Tibial nerve (tissue), 4 donors: ENCODE results near the gene MYOM3. TPM values are rescaled to one million over a fixed set of nuclear protein-coding genes. Genes with fewer than 3 reads are reported as not detected.

ENCODE experiments used
- DNase-seq, 2 donors: peaks; one replicate each; pipeline ENCODE4 v3.0.0-alpha.2; 2019; ENCODE audit warnings: low spot score in 2 of 2
- H3K27ac ChIP-seq, 4 donors: fragments of 200-600 bp; sonication (generic) in 3 of 4; one replicate each; pipeline ENCODE4 v1.5.1; 2017 to 2019; ENCODE audit warnings: mild to moderate bottlenecking in 1 of 4
- H3K27me3 ChIP-seq, 2 donors: fragments of 200-600 bp; sonication (generic) in 1 of 2; one replicate each; pipeline versions ENCODE4 v1.5.1 to v1.6.0; 2017 to 2019
- H3K36me3 ChIP-seq, 3 donors: fragments of 200-600 bp; sonication (generic); one replicate each; pipeline ENCODE4 v1.5.1; 2018 to 2019
- H3K4me1 ChIP-seq, 4 donors: fragments of 200-600 bp; sonication (generic) in 3 of 4; one replicate each; pipeline ENCODE4 v1.5.1; 2017 to 2019
- H3K4me3 ChIP-seq, 4 donors: fragments of 200-600 bp; sonication (generic) in 3 of 4; one replicate each; pipeline ENCODE4 v1.5.1; 2017 to 2019; ENCODE audit warnings: mild to moderate bottlenecking in 1 of 4, moderate library complexity in 1 of 4
- H3K9me3 ChIP-seq, 4 donors: fragments of 200-600 bp; sonication (generic) in 3 of 4; one replicate each; pipeline ENCODE4 v1.5.1; 2017 to 2019
- EP300 ChIP-seq, 2 donors: sonication (generic); formaldehyde crosslinking; IDR thresholded peaks; one replicate each; pipeline ENCODE4 v1.6.1; 2017; ENCODE audit warnings: antibody characterized with exemption in 2 of 2, mild to moderate bottlenecking in 1 of 2
- POLR2A ChIP-seq, 2 donors: fragments of 450-650 bp; IDR thresholded peaks; one replicate each; pipeline ENCODE4 v1.6.1; 2017; ENCODE audit warnings: antibody characterized with exemption in 2 of 2, mild to moderate bottlenecking in 2 of 2, moderate library complexity in 2 of 2
- WGBS, 2 donors: methylation state at CpG; one replicate each; pipeline ENCODE4 v1.1.5; 2018; 5-methylcytosine and 5-hydroxymethylcytosine counted together
- total RNA-seq, 4 donors: library from RNA; depleted of rRNA; stranded (reverse); fragments of >200 nt; gene quantifications; one replicate each; pipeline ENCODE4 v1.1.0, GENCODE V29; 2016
- TF ChIP-seq, protein P1 (sequence below), 5 experiments: fragments of 200-600 bp in 3 of 5; fragments of 450-650 bp in 2 of 5; sonication (generic) in 3 of 5; IDR thresholded peaks; one replicate each; pipeline ENCODE4 v1.5.1; 2016 to 2019; ENCODE audit warnings: antibody characterized with exemption in 5 of 5, mild to moderate bottlenecking in 3 of 5, moderate library complexity in 2 of 5

MYOM3 gene
- total RNA-seq, 4 donors from 2014 or later: 0.20 to 0.60 (median 0.22) TPM; not detected in 1

DNA sequence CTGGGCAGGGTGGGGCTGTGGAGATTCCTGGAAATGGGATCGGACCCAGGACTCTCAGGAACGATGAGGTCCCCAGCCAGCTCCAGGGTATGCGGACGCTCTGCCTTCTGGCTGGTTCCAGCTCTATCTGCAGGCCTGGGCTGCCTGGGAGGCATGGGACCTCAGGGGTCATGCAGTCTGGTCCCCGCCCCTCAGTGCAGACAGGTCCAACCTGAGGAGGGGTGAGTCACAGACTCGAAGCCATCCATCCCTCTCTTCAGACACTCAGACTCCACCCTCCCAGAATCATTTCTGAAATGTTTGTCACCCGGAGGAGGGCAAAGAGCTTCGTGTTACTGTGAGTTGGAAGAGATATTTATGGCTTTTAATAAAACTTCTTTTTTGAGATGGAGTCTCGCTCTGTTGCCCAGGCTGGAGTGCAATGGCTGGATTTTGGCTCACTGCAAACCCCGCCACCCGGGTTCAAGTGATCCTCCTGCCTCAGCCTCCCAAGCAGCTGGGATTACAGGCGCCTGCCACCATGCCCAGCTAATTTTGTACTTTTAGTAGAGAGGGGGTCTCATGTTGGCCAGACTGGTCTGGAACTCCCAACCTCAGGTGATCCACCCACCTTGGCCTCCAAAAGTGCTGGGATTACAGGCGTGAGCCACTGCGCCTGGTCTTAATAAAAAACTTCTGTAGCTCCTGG, 5.9 kb upstream of the MYOM3 start:
- no peaks in the 10 kb centered on the region for H3K36me3 ChIP-seq
- peaks cover 0 to 17% (median 3%) of the 10 kb centered on the region in 4 donors for H3K4me1 ChIP-seq
- DNase-seq: no peak
- no peaks in the 10 kb centered on the region for H3K9me3 ChIP-seq
- no peak overlapping the region for H3K27ac ChIP-seq
- H3K4me3 ChIP-seq: no peak overlapping the region
- WGBS, 2 donors: 76 to 79% methylated on average over 14 of the region's 14 CpGs
- TF ChIP-seq, protein P1, sequence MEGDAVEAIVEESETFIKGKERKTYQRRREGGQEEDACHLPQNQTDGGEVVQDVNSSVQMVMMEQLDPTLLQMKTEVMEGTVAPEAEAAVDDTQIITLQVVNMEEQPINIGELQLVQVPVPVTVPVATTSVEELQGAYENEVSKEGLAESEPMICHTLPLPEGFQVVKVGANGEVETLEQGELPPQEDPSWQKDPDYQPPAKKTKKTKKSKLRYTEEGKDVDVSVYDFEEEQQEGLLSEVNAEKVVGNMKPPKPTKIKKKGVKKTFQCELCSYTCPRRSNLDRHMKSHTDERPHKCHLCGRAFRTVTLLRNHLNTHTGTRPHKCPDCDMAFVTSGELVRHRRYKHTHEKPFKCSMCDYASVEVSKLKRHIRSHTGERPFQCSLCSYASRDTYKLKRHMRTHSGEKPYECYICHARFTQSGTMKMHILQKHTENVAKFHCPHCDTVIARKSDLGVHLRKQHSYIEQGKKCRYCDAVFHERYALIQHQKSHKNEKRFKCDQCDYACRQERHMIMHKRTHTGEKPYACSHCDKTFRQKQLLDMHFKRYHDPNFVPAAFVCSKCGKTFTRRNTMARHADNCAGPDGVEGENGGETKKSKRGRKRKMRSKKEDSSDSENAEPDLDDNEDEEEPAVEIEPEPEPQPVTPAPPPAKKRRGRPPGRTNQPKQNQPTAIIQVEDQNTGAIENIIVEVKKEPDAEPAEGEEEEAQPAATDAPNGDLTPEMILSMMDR (IDR thresholded peaks at IDR 0.05): no peak
- peaks cover 0 to 31% of the 10 kb centered on the region in 2 donors for H3K27me3 ChIP-seq

DNA sequence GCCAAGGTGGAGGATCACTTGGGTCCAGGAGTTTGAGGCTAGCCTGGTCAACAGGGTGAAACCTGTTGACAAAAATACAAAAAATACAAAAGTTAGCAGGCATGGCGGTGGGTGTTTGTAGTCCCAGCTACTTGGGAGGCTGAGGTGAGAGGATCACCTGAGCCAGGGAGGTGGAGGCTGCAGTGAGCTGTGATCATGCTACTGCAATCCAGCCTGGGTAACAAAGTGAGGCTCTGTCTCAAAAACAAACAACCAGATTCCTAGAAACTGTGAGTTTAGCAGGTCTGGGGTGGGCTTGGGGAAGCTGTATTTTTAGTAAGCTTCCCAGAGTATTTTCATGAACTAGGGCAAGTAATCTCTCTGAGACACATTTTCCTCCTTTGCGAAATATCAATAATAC, 5.2 kb upstream of the MYOM3 start:
- Histone ChIP-seq H3K4me1 (peaks cover 0 to 24% (median 5%) of the 10 kb centered on the region in 4 donors), H3K27ac (no peak overlapping the region), H3K36me3 (no peaks in the 10 kb centered on the region), H3K27me3 (peaks cover 0 to 39% of the 10 kb centered on the region in 2 donors), H3K9me3 (no peaks in the 10 kb centered on the region), H3K4me3 (no peak overlapping the region)
- TF ChIP-seq, protein P1 (IDR thresholded peaks at IDR 0.05): no peak
- no peak for TF ChIP-seq POLR2A (IDR thresholded peaks at IDR 0.05)
- no peak for TF ChIP-seq EP300 (IDR thresholded peaks at IDR 0.05)
- 90 to 94% methylated on average over 2 of the region's 2 CpGs for WGBS, 2 donors
- DNase-seq: no peak

DNA sequence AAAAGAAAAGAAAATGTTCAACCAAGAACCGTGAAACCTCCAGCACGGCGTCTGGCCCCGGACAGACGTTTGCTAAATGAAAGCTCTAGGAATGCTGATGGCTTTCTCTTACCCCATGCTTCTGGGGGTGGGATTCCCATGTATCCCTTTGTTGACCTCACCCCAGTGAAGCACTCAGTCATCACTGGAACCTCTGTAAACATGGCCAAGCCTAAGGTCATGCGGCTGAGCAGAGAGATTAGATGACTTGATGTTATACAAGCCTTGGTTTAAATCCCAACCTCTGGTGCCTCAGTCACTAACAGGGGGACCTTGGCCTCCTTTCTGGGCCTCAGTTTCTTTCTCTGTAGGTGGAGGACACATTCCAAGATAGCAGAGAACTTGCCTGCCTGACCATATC, 2.8 kb upstream of the MYOM3 start:
- TF ChIP-seq EP300 (IDR thresholded peaks at IDR 0.05): no peak
- TF ChIP-seq, protein P1 (IDR thresholded peaks at IDR 0.05): no peak
- TF ChIP-seq POLR2A (IDR thresholded peaks at IDR 0.05): no peak
- no peak for DNase-seq
- Histone ChIP-seq H3K27me3 (peaks cover 0 to 40% of the 10 kb centered on the region in 2 donors), H3K9me3 (no peaks in the 10 kb centered on the region), H3K4me1 (peaks cover 0 to 17% (median 2%) of the 10 kb centered on the region in 4 donors), H3K4me3 (no peak overlapping the region), H3K27ac (no peak overlapping the region), H3K36me3 (no peaks in the 10 kb centered on the region)
- 78 to 85% methylated on average over 6 of the region's 6 CpGs for WGBS, 2 donors

DNA sequence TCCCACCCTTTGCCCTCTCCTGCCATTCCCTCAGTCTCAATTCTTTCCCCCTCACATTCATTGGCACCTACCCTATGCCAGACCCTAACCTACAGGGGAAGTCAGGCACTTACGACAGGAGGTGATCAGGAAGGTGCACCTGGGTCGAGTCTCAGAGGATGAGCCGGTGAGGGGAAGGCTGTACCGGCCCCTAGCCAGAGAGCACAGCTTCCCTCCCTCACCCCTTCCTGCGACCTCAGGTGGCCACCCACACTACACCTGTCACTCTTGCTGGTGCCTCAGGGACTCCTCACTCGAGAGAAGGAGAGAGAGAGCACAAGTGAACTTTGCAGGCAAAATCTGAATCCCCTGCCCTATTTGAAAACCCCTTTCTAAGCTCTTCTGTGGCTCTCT, 1.7 kb upstream of the MYOM3 start:
- no peak overlapping the region for H3K4me3 ChIP-seq
- 72 to 77% methylated on average over 6 of the region's 6 CpGs for WGBS, 2 donors
- no peak overlapping the region for H3K27ac ChIP-seq
- peaks cover 0 to 40% of the 10 kb centered on the region in 2 donors for H3K27me3 ChIP-seq
- peaks cover 0 to 12% (median 2%) of the 10 kb centered on the region in 4 donors for H3K4me1 ChIP-seq
- no peaks in the 10 kb centered on the region for H3K9me3 ChIP-seq
- no peak for DNase-seq
- TF ChIP-seq, protein P1 (IDR thresholded peaks at IDR 0.05): no peak
- TF ChIP-seq EP300 (IDR thresholded peaks at IDR 0.05) (no peak), POLR2A (IDR thresholded peaks at IDR 0.05) (no peak)
- H3K36me3 ChIP-seq: no peaks in the 10 kb centered on the region

DNA sequence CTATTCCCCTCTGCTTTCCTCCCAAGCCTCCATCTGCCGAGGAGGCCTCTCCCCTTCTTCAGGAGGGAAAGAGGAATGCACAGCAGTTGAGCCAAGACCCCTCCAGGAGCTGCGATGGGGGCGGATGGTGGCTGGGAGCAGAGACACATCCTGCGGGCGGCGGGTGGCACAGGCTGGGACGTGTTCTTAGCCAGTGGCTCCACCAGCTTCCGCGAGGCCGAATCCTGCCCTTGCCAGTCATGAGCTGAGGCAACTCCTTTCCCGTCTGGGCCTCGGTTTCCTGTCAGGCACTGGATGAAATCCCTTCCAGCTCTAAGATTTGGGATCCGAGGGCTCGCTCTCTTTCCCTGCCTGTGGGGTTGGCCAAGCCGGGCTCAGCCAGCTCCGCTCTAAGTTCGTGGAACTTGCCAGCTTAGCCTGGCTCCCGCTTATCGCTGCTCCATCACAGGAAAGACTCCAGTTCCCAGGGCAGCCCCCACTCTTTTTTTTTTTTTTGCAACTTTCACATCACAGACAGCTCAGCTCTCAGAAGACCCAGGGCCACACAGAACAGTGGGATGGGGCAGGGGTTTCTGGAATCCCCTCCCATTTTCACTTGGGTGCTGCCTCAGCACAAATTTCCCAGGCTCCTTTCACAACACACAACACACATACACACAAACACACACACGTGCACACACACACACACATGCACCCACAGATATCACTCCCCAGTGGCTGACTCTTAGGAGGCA, 506 bp downstream of the MYOM3 start:
- peak overlapping the region in 1 of 4 donors; percentile 38 for H3K27ac ChIP-seq
- H3K27me3 ChIP-seq: peaks cover 0 to 32% of the 10 kb centered on the region in 2 donors
- no peak overlapping the region for H3K4me3 ChIP-seq
- DNase-seq: no peak
- TF ChIP-seq, protein P1 (IDR thresholded peaks at IDR 0.05): no peak
- TF ChIP-seq EP300 (IDR thresholded peaks at IDR 0.05) (no peak), POLR2A (IDR thresholded peaks at IDR 0.05) (no peak)
- H3K4me1 ChIP-seq: peaks cover 0 to 12% (median 2%) of the 10 kb centered on the region in 4 donors
- WGBS, 2 donors: 78 to 79% methylated on average over 20 of the region's 20 CpGs
- H3K36me3 ChIP-seq: no peaks in the 10 kb centered on the region
- no peaks in the 10 kb centered on the region for H3K9me3 ChIP-seq
